GM21528 (cell line): ENCODE data around the gene ERGIC3.
"Not testable (repeated sequence)": the region's sequence is repeated elsewhere in the genome, so short reads cannot be mapped to it uniquely, and the experiment has no call there.

Experiments
- ATAC-seq: cut with Tn5 transposase; IDR thresholded peaks from one replicate; pipeline ENCODE4 v1.9.1; 2021; ENCODE audit warnings: mild to moderate bottlenecking, moderate library complexity; ENCODE audit not compliant: unreplicated experiment, low FRiP score

Gene ERGIC3

DNA sequence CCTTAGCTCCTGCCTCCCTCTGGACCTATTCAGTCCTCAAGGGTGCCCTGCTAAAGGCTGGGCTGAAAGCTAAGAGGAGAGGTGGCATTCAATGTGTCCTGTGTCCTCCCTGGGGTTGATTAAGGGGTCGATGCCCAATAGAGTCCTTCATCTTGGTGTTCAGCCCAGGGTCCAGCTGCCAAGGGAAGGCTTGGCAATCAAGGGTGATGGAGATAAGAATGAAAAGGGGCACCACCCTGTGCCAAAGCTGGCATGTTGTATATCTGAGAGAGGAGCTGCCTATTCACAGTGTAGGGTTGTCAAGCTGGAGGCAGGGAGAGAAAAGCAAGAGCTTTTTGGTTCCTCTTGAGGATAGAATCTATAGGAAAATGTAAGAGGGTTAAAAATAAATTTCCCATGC is 24.8 kb upstream of the ERGIC3 start:
- no peak for ATAC-seq

GRCh38 chr20:35517767-35518166 is 24.1 kb upstream of the ERGIC3 start:
- ATAC-seq, result not testable (repeated sequence)

- no peak for ATAC-seq
These were observed 22.9 kb upstream of the ERGIC3 start for GRCh38 chr20:35518955-35519354.

DNA sequence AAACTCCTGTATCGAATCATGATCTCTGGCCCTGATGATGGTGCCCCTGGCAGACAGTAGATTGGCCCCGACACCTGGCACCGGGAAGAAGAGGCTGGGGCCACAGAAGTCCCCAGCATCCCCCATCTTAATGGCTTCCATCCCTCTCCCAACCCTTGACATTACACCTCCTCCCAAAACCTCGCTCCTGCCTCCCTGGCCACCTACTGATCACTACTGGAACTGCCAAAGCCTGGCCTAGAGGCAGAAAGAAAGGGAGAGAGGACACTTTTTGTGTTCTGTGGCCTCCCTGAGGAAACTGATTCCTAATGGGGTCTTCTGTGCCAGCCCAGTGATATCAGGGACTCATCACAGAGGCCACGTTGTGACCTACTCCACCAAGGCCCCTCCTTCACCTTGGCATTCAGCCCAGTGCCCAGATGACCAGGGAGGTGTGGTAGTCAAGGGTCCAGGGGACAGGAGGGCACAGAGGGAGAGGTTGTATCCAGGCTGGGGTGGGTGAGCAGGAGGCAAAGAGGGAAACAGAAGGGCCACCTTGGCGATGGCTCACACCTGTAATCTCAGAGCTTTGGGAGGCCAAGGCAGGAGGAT is 18.5 kb upstream of the ERGIC3 start:
- ATAC-seq, result no peak

DNA sequence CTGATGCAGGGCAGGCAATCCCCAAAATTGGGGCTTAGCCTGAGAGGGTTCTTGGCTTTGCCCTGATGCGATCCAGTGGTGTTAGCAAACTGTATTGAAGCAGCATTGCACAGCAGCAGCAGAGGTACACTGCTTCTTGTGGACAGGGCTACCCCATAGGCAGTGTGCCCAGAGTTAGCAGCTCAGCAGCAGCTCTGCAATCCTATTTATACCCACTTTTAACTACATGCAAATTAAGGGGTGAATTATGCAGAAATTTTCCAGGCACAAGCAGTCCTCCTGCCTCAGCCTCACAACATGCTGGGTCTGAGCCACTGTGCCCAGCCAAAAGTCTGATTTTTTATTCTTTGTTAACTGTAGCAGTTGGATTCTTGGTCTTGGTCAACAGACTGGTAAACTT is 16.2 kb upstream of the ERGIC3 start:
- ATAC-seq, result no peak

DNA sequence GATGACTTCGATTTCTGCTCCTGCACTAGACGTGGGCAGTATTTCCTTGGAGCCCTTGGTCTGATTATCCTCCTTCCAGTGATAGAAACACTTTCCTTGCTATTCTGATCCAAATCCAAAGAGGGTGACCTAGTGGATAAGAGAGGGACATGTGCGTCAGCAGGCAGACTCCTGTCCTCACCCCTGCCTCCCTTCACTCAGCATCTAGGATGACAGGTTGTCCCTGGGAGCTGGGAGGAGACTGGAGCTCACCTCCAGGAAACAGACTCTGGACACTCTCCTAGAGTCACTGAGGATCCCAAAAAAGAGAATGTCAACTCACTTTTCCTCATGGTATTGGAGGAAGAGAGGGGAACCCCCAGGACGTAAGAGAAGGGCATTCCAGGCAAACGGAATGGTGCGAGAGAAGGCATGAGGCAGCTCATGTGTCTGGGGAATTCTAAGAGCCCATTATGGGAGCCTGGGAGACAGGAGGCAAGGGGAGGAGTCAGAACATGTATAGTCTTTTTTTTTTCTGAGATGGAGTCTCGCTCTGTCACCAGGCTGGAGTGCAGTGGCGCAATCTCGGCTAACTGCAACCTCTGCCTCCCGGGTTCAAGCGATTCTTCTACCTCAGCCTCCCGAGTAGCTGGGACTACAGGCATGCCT is 14.6 kb upstream of the ERGIC3 start:
- no peak for ATAC-seq

- ATAC-seq, result no peak
These were observed 12.3 kb upstream of the ERGIC3 start, which contains the start of gene C20orf173 for GRCh38 chr20:35529552-35529951. Gene C20orf173, minus strand, starts transcription at chr20:35529652. Its CDS starts 279 bp downstream, at chr20:35529373.

DNA sequence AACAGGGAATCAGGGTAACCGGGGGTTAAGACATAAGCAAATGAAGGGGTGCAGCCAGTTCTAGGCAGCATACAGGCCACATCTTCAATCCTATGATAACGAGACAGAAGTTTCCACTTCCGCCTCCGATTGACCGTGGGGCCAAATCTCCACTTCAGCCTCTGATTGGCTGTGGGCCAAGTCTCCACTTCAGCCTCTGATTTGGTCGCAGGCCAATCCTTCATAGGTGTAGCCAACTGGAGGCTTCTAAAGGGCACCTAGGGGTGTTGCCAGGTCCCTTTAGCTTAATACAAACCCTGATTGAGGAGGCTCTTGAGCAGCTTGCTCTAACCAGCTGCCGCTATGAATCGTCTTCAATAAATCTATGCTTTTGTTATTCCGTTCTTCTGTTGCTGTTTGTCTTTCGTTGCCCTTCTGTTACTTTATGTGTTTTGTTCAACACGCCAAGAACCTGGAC is 2.1 kb upstream of the ERGIC3 start:
- ATAC-seq, result no peak

DNA sequence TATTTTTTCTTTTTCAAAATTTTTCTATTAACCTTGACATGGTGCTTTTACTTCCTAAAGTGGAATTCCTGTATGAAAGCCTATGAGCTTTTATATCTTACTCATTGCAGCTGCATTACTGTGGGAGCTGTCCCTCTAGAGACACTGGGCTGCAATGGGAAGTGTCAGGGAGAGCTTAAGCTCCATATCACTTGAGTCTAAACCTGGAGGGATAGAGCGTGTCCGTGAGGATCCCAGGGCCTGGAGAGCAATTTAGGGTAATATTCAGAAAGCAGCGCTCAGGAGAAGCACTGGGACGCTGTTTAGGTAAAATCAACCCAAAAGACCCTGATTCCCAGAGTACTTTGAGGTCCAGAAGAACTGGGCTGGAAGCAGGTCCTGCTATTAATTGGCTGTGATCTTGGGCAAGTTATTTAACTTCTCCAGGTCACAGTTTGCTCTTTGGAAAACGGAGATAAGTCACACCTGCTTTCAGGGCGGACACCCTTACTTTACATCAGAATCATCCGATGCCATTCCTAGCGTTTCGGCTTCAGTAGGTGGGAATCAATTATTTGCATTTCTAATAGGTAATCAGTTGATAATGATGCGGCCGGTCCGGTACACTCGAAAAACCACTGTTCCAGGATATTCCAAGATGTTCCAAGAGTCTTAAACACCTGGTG is 628 bp upstream of the ERGIC3 start:
- ATAC-seq, result no peak

- no peak for ATAC-seq
These were observed 1.1 kb downstream of the ERGIC3 start for GRCh38 chr20:35542990-35543389.

DNA sequence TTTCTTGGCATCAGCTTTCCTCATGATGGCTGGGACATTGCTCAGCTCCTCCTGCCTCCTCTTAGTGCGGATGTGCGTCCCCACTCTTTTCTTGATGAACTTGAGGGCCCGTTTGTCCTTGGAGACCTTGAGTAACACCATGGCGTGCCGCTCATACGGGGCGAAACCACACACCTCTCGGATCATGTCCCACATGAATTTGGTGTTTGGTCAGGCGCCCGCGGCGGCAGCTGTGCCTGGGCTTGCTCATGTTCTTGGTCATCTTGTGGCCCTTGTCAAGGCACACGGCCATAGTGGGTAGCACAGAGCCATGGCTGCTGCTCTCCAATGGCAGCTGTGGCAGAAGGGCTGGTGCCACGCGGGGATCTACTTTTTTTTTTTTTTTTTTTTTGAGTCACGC is 2.6 kb downstream of the ERGIC3 start:
- no peak for ATAC-seq

DNA sequence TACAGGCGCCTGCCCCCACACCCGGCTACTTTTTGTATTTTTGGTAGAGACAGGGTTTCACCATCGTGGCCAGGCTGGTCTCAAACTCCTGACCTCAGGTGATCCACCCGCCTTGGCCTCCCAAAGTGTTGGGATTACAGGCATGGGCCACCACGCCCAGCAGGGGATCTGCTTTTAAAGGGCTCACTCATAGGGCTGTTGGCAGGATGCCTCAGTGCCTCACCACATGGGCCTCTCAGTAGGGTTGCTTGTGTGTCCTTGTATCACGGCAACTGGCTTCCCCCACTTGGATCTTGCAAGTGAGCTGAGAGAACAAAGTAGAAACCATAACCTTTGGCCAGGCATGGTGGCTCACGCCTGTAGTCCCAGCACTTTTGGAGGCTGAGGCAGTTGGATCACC is 3.1 kb downstream of the ERGIC3 start:
- ATAC-seq, result not testable (repeated sequence)

GRCh38 chr20:35546127-35546526 is 4.2 kb downstream of the ERGIC3 start:
- ATAC-seq, result no peak

GRCh38 chr20:35547329-35547728 is 5.5 kb downstream of the ERGIC3 start:
- ATAC-seq, result no peak

DNA sequence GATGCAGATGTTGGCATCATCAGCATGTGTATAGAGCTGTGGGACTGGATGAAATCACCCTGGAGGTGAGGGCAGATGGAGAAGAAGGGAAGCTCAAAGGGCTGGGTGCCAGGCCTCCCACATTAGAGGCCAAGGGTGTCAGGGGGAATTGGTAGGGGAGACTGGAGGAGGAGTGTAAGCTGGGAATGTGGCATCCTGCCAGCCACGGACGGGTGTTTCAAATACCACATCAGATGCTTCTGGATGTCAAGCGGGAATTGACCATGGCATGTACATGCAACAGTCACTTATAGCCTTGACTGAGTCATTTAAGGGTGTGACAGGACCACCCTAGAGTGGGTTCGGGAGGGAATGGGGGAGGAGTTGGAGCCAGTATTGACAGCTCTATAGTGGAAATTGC is 9.6 kb downstream of the ERGIC3 start:
- ATAC-seq, result no peak

DNA sequence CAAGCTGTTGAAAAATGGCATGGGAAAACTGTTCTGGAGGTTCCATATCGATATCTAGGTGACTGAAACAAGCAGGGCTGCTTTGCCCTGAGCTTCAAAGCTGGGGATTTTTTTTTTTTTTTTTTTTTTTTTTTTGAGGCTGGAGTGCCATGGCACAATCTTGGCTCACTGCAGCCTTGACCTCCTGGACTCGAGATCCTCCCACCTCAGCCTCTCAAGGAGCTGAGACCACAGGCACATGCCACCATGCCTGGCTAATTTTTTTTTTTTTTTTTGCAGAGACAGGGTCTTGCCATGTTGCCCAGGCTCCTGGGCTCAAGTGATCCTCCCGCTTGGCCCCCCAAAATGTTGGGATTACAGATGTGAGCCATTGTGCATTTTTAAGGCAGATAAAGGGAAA is 11.0 kb downstream of the ERGIC3 start:
- ATAC-seq, result no peak

GRCh38 chr20:35555461-35555860 is 13.6 kb downstream of the ERGIC3 start:
- not testable (repeated sequence) for ATAC-seq

- ATAC-seq, result no peak
These were observed 14.2 kb downstream of the ERGIC3 start for GRCh38 chr20:35555951-35556645.

DNA sequence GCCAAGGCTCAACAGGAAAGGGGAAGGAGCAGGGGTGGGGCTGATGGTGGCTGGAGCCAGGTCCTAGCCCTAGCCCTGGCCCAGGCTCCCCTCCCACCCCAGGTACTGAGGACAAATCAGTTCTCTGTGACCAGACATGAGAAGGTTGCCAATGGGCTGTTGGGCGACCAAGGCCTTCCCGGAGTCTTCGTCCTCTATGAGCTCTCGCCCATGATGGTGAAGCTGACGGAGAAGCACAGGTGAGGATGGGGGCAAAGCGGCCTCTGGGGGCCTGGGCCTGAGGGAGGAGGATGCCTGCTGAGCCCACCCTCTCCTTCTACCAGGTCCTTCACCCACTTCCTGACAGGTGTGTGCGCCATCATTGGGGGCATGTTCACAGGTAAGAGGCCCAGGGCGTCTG is 15.0 kb downstream of the ERGIC3 start:
- ATAC-seq, result no peak

DNA sequence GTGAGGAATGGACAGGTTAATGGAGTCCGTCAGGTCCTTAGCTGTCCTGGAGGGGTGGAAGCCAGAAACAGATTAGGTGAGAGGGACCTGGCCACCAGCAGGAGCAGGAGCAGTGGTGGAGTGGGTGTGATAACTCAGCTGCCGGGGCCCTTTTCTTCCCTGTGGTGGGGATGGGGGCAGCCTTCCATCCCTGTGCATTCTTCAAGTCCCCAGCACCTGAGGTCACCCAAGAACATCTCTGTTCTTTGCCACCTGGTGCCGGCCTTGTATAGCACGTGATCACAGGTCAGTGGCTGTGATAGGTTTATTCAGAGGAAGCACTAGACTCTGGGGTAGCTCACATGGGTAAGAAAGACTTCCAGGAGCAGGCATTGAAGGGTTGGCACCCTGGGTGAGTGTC is 16.6 kb downstream of the ERGIC3 start:
- ATAC-seq, result no peak

- ATAC-seq, result no peak
These were observed 17.3 kb downstream of the ERGIC3 start for GRCh38 chr20:35559042-35559693.
